Activated T-helper 1 cell treated with anti-CD3 and anti-CD28 coated beads, Interleukin-12 subunit alpha, Interleukin-12 subunit beta, Interleukin-2, Interleukin-4 antibody, amounts not matched to agents 30 ng/mL and 10 ng/mL and 1 ng/mL, durations not matched to agents 14 hours and 24 hours and 36 hours (primary cell): ENCODE data around the gene FRMD4A. TPM values are rescaled to one million over a fixed set of nuclear protein-coding genes. Genes with fewer than 3 reads are reported as not detected.

Source experiments
- DNase-seq: peaks from one replicate; pipeline ENCODE4 v3.0.0; 2021; ENCODE audit warnings: low spot score
- H3K27ac Mint-ChIP-seq: one replicate; pipeline ENCODE4 v1.8.0; 2021; ENCODE audit warnings: mild to moderate bottlenecking, mixed read lengths
- H3K27me3 Mint-ChIP-seq: one replicate; pipeline ENCODE4 v1.8.0; 2022; ENCODE audit warnings: mild to moderate bottlenecking, moderate library complexity, mixed read lengths; ENCODE audit not compliant: insufficient read depth
- H3K36me3 Mint-ChIP-seq: one replicate; pipeline ENCODE4 v1.8.0; 2021; ENCODE audit warnings: low read depth, mixed read lengths
- H3K4me1 Mint-ChIP-seq: one replicate; pipeline ENCODE4 v1.8.0; 2021; ENCODE audit warnings: low read depth, mixed read lengths
- H3K4me3 Mint-ChIP-seq: one replicate; pipeline ENCODE4 v1.8.0; 2021; ENCODE audit warnings: mild to moderate bottlenecking, moderate library complexity, mixed read lengths
- H3K9me3 Mint-ChIP-seq: one replicate; pipeline ENCODE4 v1.8.0; 2021; ENCODE audit warnings: mixed read lengths
- intact Hi-C: fragments of 100-400 bp; cut with micrococcal nuclease; formaldehyde crosslinking; loops from one replicate; pipeline ENCODE4 v1.15.1; 2024
- total RNA-seq: library from RNA; stranded (reverse); gene quantifications from 2 replicates; pipeline ENCODE4 v1.2.3, GENCODE V29; 2022

FRMD4A gene
- total RNA-seq, 1 donor from 2014 or later: 0.31 TPM

GRCh38 chr10:13651969-13652720, 678.6 kb downstream of the FRMD4A start:
- intact Hi-C loops: no loop called here
- H3K27me3 Mint-ChIP-seq: no peaks in the 10 kb centered on the region
- H3K9me3 Mint-ChIP-seq: no peaks in the 10 kb centered on the region
- H3K27ac Mint-ChIP-seq: no peak overlapping the region
- H3K4me3 Mint-ChIP-seq: no peak overlapping the region
- peaks cover 13% of the 10 kb centered on the region for H3K4me1 Mint-ChIP-seq
- DNase-seq: no peak
- peaks cover 8% of the 10 kb centered on the region for H3K36me3 Mint-ChIP-seq

GRCh38 chr10:13650961-13651360, 679.8 kb downstream of the FRMD4A start:
- Mint-ChIP-seq H3K36me3 (peaks cover 10% of the 10 kb centered on the region), H3K9me3 (no peaks in the 10 kb centered on the region)
- intact Hi-C loops: no loop called here

GRCh38 chr10:13649844-13650520, 680.7 kb downstream of the FRMD4A start:
- H3K27ac Mint-ChIP-seq: no peak overlapping the region
- peaks cover 12% of the 10 kb centered on the region for H3K36me3 Mint-ChIP-seq
- peaks cover 13% of the 10 kb centered on the region for H3K4me1 Mint-ChIP-seq
- no peak for DNase-seq
- no peaks in the 10 kb centered on the region for H3K9me3 Mint-ChIP-seq
- no peak overlapping the region for H3K4me3 Mint-ChIP-seq
- intact Hi-C loops: loop anchor here (10.0 kb wide), 1 partner anchor 275 kb away; no protein-coding TSS in a partner anchor
- no peaks in the 10 kb centered on the region for H3K27me3 Mint-ChIP-seq

More at GRCh38 chr10:13650961-13651360, 679.8 kb downstream of the FRMD4A start:
- no peaks in the 10 kb centered on the region for H3K27me3 Mint-ChIP-seq
- no peak overlapping the region for H3K4me3 Mint-ChIP-seq
- DNase-seq: no peak
- peaks cover 13% of the 10 kb centered on the region for H3K4me1 Mint-ChIP-seq
- H3K27ac Mint-ChIP-seq: no peak overlapping the region

- intact Hi-C loops: loop anchor here (10.0 kb wide), 1 partner anchor 274 kb away; no protein-coding TSS in a partner anchor
- H3K4me3 Mint-ChIP-seq: no peak overlapping the region
- H3K9me3 Mint-ChIP-seq: no peaks in the 10 kb centered on the region
- peaks cover 9% of the 10 kb centered on the region for H3K36me3 Mint-ChIP-seq
- DNase-seq: no peak
- H3K4me1 Mint-ChIP-seq: peaks cover 13% of the 10 kb centered on the region
- H3K27me3 Mint-ChIP-seq: no peaks in the 10 kb centered on the region
- H3K27ac Mint-ChIP-seq: no peak overlapping the region
These were observed 682.3 kb downstream of the FRMD4A start for GRCh38 chr10:13648425-13648824.

GRCh38 chr10:13644866-13645265, 685.9 kb downstream of the FRMD4A start:
- intact Hi-C loops: loop anchor here (10.0 kb wide), 1 partner anchor 270 kb away; no protein-coding TSS in a partner anchor
- peaks cover 25% of the 10 kb centered on the region for H3K9me3 Mint-ChIP-seq
- peaks cover 13% of the 10 kb centered on the region for H3K4me1 Mint-ChIP-seq
- H3K27ac Mint-ChIP-seq: no peak overlapping the region
- H3K27me3 Mint-ChIP-seq: no peaks in the 10 kb centered on the region
- no peak for DNase-seq
- H3K4me3 Mint-ChIP-seq: no peak overlapping the region
- peaks cover 36% of the 10 kb centered on the region for H3K36me3 Mint-ChIP-seq

- no peak overlapping the region for H3K27ac Mint-ChIP-seq
- no peaks in the 10 kb centered on the region for H3K4me1 Mint-ChIP-seq
- intact Hi-C loops: loop anchor here (10.0 kb wide), 1 partner anchor 268 kb away; no protein-coding TSS in a partner anchor
- peaks cover 25% of the 10 kb centered on the region for H3K9me3 Mint-ChIP-seq
- DNase-seq: no peak
- H3K36me3 Mint-ChIP-seq: peaks cover 39% of the 10 kb centered on the region
- no peaks in the 10 kb centered on the region for H3K27me3 Mint-ChIP-seq
- no peak overlapping the region for H3K4me3 Mint-ChIP-seq
These were observed 687.7 kb downstream of the FRMD4A start for GRCh38 chr10:13643016-13643415.

GRCh38 chr10:13642293-13642692, 688.4 kb downstream of the FRMD4A start:
- intact Hi-C loops: loop anchor here (10.0 kb wide), 1 partner anchor 267 kb away; no protein-coding TSS in a partner anchor
- Mint-ChIP-seq H3K27ac (no peak overlapping the region), H3K36me3 (peaks cover 42% of the 10 kb centered on the region), H3K27me3 (no peaks in the 10 kb centered on the region), H3K4me3 (no peak overlapping the region), H3K4me1 (no peaks in the 10 kb centered on the region), H3K9me3 (peaks cover 25% of the 10 kb centered on the region)
- no peak for DNase-seq

- DNase-seq: no peak
- Mint-ChIP-seq H3K9me3 (peaks cover 25% of the 10 kb centered on the region), H3K4me1 (no peaks in the 10 kb centered on the region), H3K4me3 (no peak overlapping the region), H3K36me3 (peaks cover 42% of the 10 kb centered on the region), H3K27me3 (no peaks in the 10 kb centered on the region), H3K27ac (no peak overlapping the region)
- intact Hi-C loops: no loop called here
These were observed 692.8 kb downstream of the FRMD4A start for GRCh38 chr10:13637894-13638293.

- Mint-ChIP-seq H3K4me3 (no peak overlapping the region), H3K27me3 (no peaks in the 10 kb centered on the region), H3K4me1 (no peaks in the 10 kb centered on the region), H3K27ac (no peak overlapping the region), H3K36me3 (peaks cover 37% of the 10 kb centered on the region), H3K9me3 (peaks cover 20% of the 10 kb centered on the region)
- DNase-seq: no peak
- intact Hi-C loops: no loop called here
These were observed 693.3 kb downstream of the FRMD4A start for GRCh38 chr10:13637303-13637856.

- Mint-ChIP-seq H3K4me3 (no peak overlapping the region), H3K9me3 (peaks cover 14% of the 10 kb centered on the region), H3K27me3 (no peaks in the 10 kb centered on the region), H3K36me3 (peaks cover 33% of the 10 kb centered on the region), H3K27ac (no peak overlapping the region), H3K4me1 (no peaks in the 10 kb centered on the region)
- no peak for DNase-seq
- intact Hi-C loops: no loop called here
These were observed 693.9 kb downstream of the FRMD4A start for GRCh38 chr10:13636776-13637175.

GRCh38 chr10:13634207-13634606, 696.5 kb downstream of the FRMD4A start:
- H3K36me3 Mint-ChIP-seq: peaks cover 17% of the 10 kb centered on the region

GRCh38 chr10:13633689-13634088, 697.0 kb downstream of the FRMD4A start:
- Mint-ChIP-seq H3K4me1 (no peaks in the 10 kb centered on the region), H3K27ac (no peak overlapping the region), H3K27me3 (no peaks in the 10 kb centered on the region), H3K36me3 (peaks cover 14% of the 10 kb centered on the region), H3K9me3 (no peaks in the 10 kb centered on the region), H3K4me3 (no peak overlapping the region)
- intact Hi-C loops: no loop called here
- DNase-seq: no peak

More at GRCh38 chr10:13634207-13634606, 696.5 kb downstream of the FRMD4A start:
- no peaks in the 10 kb centered on the region for H3K27me3 Mint-ChIP-seq
- H3K27ac Mint-ChIP-seq: no peak overlapping the region
- H3K9me3 Mint-ChIP-seq: no peaks in the 10 kb centered on the region
- DNase-seq: no peak
- no peaks in the 10 kb centered on the region for H3K4me1 Mint-ChIP-seq
- intact Hi-C loops: no loop called here
- no peak overlapping the region for H3K4me3 Mint-ChIP-seq
